ENCODE results near the gene ZBTB16.

GRCh38 chr11:114161486-114162250, 102.2 kb downstream of the ZBTB16 start:
- TF ChIP-seq CTCF (IDR thresholded peaks at IDR 0.05) (no peak), EP300 (IDR thresholded peaks at IDR 0.05) (peak in 1 of 4 donors; percentile 16)

All from sigmoid colon (tissue), 4 donors.